Measurements from ENCODE around the gene EHBP1L1.

DNA sequence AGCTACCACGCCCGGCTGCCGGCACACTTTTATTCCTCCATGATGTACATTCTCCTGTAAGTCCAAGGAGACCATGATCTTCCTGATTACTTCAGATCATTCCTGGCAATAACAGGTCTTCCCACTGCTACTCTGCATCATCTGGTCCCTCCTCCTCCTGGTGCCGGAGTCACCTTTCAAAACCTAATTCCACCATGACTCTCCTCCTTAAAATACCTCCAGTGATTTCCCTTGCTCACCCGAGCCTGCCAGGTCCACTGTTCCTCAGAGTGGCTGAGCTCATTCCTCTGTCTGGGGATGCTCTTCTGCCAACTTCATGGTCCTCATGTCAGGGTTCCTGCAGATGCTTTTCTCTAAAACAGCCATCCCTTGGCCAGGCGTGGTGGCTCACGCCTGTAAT, 13.8 kb upstream of the EHBP1L1 start:
- TF ChIP-seq, protein P1, sequence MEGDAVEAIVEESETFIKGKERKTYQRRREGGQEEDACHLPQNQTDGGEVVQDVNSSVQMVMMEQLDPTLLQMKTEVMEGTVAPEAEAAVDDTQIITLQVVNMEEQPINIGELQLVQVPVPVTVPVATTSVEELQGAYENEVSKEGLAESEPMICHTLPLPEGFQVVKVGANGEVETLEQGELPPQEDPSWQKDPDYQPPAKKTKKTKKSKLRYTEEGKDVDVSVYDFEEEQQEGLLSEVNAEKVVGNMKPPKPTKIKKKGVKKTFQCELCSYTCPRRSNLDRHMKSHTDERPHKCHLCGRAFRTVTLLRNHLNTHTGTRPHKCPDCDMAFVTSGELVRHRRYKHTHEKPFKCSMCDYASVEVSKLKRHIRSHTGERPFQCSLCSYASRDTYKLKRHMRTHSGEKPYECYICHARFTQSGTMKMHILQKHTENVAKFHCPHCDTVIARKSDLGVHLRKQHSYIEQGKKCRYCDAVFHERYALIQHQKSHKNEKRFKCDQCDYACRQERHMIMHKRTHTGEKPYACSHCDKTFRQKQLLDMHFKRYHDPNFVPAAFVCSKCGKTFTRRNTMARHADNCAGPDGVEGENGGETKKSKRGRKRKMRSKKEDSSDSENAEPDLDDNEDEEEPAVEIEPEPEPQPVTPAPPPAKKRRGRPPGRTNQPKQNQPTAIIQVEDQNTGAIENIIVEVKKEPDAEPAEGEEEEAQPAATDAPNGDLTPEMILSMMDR (IDR thresholded peaks at IDR 0.05), result no peak
- no peak for TF ChIP-seq POLR2A (IDR thresholded peaks at IDR 0.05)
